Measurements from ENCODE around the gene OR2G2. TPM values are rescaled to one million over a fixed set of nuclear protein-coding genes. Genes with fewer than 3 reads are reported as not detected.

The OR2G2 gene
- total RNA-seq, 1 donor from 2014 or later, result not detected

DNA sequence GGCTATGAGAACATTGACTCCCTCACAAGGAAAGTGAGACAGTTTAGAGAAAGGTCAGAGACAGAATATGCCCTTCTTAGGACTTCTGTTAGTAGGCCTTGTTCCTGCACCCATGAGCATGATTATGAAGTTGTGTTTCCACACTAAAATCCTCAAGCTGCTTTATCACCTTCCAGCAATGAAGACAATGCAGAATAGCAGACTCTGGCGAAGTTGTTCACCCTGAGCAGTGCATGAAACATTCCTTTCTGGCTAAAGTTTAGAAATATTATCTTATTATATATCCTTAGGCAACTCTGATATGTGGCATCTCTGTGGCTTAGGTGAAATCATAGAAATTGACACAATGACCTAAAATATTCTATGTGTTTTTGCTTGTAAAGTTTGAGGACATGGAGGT, 13.9 kb upstream of the OR2G2 start:
- no peaks in the 10 kb centered on the region for H3K36me3 ChIP-seq (ENCODE audit: control insufficient read depth, insufficient read depth, low read length)
- FAIRE-seq, result no peak
- no peak for DNase-seq (ENCODE audit: low read depth)
- TF ChIP-seq, protein P1, sequence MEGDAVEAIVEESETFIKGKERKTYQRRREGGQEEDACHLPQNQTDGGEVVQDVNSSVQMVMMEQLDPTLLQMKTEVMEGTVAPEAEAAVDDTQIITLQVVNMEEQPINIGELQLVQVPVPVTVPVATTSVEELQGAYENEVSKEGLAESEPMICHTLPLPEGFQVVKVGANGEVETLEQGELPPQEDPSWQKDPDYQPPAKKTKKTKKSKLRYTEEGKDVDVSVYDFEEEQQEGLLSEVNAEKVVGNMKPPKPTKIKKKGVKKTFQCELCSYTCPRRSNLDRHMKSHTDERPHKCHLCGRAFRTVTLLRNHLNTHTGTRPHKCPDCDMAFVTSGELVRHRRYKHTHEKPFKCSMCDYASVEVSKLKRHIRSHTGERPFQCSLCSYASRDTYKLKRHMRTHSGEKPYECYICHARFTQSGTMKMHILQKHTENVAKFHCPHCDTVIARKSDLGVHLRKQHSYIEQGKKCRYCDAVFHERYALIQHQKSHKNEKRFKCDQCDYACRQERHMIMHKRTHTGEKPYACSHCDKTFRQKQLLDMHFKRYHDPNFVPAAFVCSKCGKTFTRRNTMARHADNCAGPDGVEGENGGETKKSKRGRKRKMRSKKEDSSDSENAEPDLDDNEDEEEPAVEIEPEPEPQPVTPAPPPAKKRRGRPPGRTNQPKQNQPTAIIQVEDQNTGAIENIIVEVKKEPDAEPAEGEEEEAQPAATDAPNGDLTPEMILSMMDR (IDR thresholded peaks at IDR 0.05; ENCODE audit: insufficient read depth, low read length, severe bottlenecking), result no peak
- no peaks in the 10 kb centered on the region for H3K27me3 ChIP-seq (ENCODE audit: control insufficient read depth, insufficient read depth, low read length)
- no peak overlapping the region for H3K4me3 ChIP-seq (ENCODE audit: low read depth, low read length)

DNA sequence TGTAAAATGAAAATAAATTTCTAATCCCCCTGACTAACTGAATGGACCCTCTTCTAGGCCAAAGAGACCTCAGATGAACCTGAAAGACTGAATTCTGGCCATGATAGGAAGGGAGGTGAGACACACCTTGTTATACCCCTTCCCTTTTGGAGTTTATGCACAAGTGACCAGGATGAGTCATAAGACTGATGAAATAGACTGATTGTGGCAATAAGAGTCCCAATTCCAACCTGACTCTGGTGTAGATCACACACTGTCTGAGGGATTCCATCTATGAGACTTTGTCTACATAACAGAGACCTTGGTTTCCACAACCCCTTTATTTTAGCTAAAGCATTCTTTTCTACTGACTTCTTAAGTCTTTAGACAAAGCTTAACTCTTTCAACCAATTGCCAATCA, 13.5 kb upstream of the OR2G2 start:
- no peak for DNase-seq (ENCODE audit: low read depth)
- TF ChIP-seq, protein P1 (IDR thresholded peaks at IDR 0.05; ENCODE audit: insufficient read depth, low read length, severe bottlenecking), result no peak
- Histone ChIP-seq H3K36me3 (ENCODE audit: control insufficient read depth, insufficient read depth, low read length) (no peaks in the 10 kb centered on the region), H3K4me3 (ENCODE audit: low read depth, low read length) (no peak overlapping the region), H3K27me3 (ENCODE audit: control insufficient read depth, insufficient read depth, low read length) (no peaks in the 10 kb centered on the region)
- FAIRE-seq, result no peak

DNA sequence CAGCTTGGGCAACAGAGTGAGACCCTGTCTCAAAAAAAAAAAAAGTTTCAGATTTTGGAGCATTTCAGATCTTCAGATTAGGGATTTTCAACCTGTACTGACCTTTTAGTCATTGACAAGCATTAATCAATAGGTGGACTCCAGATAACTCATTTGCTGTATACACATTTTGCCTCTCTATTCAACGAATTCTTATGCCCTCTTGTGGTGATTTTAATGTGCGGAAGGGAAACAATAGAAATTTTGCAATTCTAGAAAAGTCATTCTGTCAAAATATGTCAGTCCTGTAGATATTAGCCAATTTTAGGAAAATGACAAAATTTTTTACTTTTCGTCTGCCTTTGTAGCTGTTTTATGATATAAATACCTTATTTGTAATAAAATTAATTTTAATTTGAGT, 11.6 kb upstream of the OR2G2 start:
- FAIRE-seq (no peak), DNase-seq (ENCODE audit: low read depth) (peak; percentile 1)
- TF ChIP-seq, protein P1 (IDR thresholded peaks at IDR 0.05; ENCODE audit: insufficient read depth, low read length, severe bottlenecking), result peak; percentile 2
- Histone ChIP-seq H3K27me3 (ENCODE audit: control insufficient read depth, insufficient read depth, low read length) (no peaks in the 10 kb centered on the region), H3K36me3 (ENCODE audit: control insufficient read depth, insufficient read depth, low read length) (no peaks in the 10 kb centered on the region), H3K4me3 (ENCODE audit: low read depth, low read length) (no peak overlapping the region)

- no peaks in the 10 kb centered on the region for H3K27me3 ChIP-seq (ENCODE audit: control insufficient read depth, insufficient read depth, low read length)
- TF ChIP-seq, protein P1 (IDR thresholded peaks at IDR 0.05; ENCODE audit: insufficient read depth, low read length, severe bottlenecking), result no peak
- no peaks in the 10 kb centered on the region for H3K36me3 ChIP-seq (ENCODE audit: control insufficient read depth, insufficient read depth, low read length)
- no peak for FAIRE-seq
- H3K4me3 ChIP-seq (ENCODE audit: low read depth, low read length), result no peak overlapping the region
- no peak for DNase-seq (ENCODE audit: low read depth)
Observed at GRCh38 chr1:247578946-247579460, 9.2 kb upstream of the OR2G2 start.

DNA sequence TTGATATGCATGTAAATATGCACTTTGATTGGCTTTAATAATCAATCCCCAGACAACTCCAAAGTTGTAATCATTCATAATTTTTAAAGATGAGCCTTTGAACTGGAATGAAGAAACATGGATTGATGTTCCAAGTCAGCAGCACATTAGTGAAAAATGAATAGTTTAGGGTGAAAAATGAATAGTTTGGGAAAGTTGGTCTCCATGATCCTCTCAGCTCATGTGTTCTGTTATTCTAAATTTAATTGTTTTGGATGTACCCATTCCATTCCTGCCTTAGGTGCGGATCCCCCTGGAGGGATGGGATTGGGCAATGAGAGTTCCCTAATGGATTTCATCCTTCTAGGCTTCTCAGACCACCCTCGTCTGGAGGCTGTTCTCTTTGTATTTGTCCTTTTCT, 17.1 kb downstream of the OR2G2 start, which contains the start of gene OR2G3:
OR2G3 (plus strand) TSS at position 301 of the 400 bp plus-strand sequence; CDS start at position 301, 0 bp downstream.
- FAIRE-seq, result no peak

More for the DNA sequence above, 17.1 kb downstream of the OR2G2 start, which contains the start of gene OR2G3:
- TF ChIP-seq, protein P1 (IDR thresholded peaks at IDR 0.05; ENCODE audit: insufficient read depth, low read length, severe bottlenecking), result no peak
- Histone ChIP-seq H3K27me3 (ENCODE audit: control insufficient read depth, insufficient read depth, low read length) (no peaks in the 10 kb centered on the region), H3K36me3 (ENCODE audit: control insufficient read depth, insufficient read depth, low read length) (no peaks in the 10 kb centered on the region), H3K4me3 (ENCODE audit: low read depth, low read length) (no peak within 1 kb of the TSS)
- no peak for DNase-seq (ENCODE audit: low read depth)

Data from bronchial epithelial cell (primary cell).